OCI-LY7 (cell line): ENCODE measurements around the gene AICDA. TPM values are rescaled to one million over a fixed set of nuclear protein-coding genes. Genes with fewer than 3 reads are reported as not detected.
A peak's percentile ranks its signal among the peaks of the same experiment; 100 is the strongest.

ENCODE experiments used
- Bru-seq: library from RNA; stranded (reverse); fragments of 400-500 nt; gene quantifications from one replicate; lab custom pipeline; 2021; lab: Mats Ljungman, UMichigan
- BruChase-seq, 2 experiments: library from RNA; stranded (reverse); fragments of 400-500 nt; gene quantifications; one replicate each; lab custom pipeline; 2021; lab: Mats Ljungman, UMichigan
- BruUV-seq: library from RNA; stranded (reverse); fragments of 400-500 nt; replicated peaks from 2 replicates; lab custom pipeline; 2021; lab: Mats Ljungman, UMichigan
- CTCF ChIA-PET: fragments of 300-600 bp; sonication (Branson Sonifier 250); formaldehyde crosslinking; loops from one replicate; lab custom pipeline; 2022; ENCODE audit warnings: antibody characterized with exemption; ENCODE audit not compliant: unreplicated experiment; lab: Charles Lee
- POLR2A ChIA-PET: fragments of 300-600 bp; sonication (Branson Sonifier 250); formaldehyde crosslinking; loops from one replicate; lab custom pipeline; 2022; ENCODE audit warnings: antibody characterized with exemption; lab: Charles Lee
- DNase-seq: peaks from one replicate; pipeline ENCODE4 v3.0.0-alpha.2; 2015; ENCODE audit warnings: low spot score
- H2AFZ ChIP-seq: fragments of 200-600 bp; sonication (generic), shearing (Covaris generic); 2 replicates; pipeline ENCODE4 v1.6.1; 2014; ENCODE audit warnings: mild to moderate bottlenecking, antibody characterized with exemption, low read length, moderate library complexity
- H3K27ac ChIP-seq: fragments of 200-600 bp; sonication (generic); 2 replicates; pipeline ENCODE4 v1.5.1; 2014; ENCODE audit warnings: mixed run types, low read depth, mild to moderate bottlenecking, moderate library complexity, low read length, inconsistent platforms; ENCODE audit not compliant: poor library complexity, severe bottlenecking
- H3K36me3 ChIP-seq: fragments of 200-600 bp; sonication (generic); 2 replicates; pipeline ENCODE4 v1.6.1; 2014; ENCODE audit warnings: mild to moderate bottlenecking, antibody characterized with exemption, low read length, moderate library complexity, mixed read lengths; ENCODE audit not compliant: insufficient read depth
- H3K4me1 ChIP-seq: fragments of 200-600 bp; sonication (generic); 2 replicates; pipeline ENCODE4 v1.5.1; 2014; ENCODE audit warnings: mild to moderate bottlenecking, low read length; ENCODE audit not compliant: insufficient read depth, poor library complexity, severe bottlenecking
- H3K4me2 ChIP-seq: fragments of 200-600 bp; sonication (generic); 2 replicates; pipeline ENCODE4 v1.6.1; 2014; ENCODE audit warnings: mild to moderate bottlenecking, low read length
- H3K4me3 ChIP-seq: fragments of 200-600 bp; sonication (generic); 2 replicates; pipeline ENCODE4 v1.5.1; 2014; ENCODE audit warnings: mild to moderate bottlenecking, low read depth, low read length; ENCODE audit not compliant: poor library complexity, severe bottlenecking
- H3K79me2 ChIP-seq: fragments of 200-600 bp; sonication (generic); 2 replicates; pipeline ENCODE4 v1.6.1; 2016; ENCODE audit warnings: low read depth, mild to moderate bottlenecking, low read length, moderate library complexity, mixed read lengths; ENCODE audit not compliant: insufficient read depth
- H3K9me2 ChIP-seq: fragments of 200-600 bp; sonication (generic); 2 replicates; pipeline ENCODE4 v1.6.1; 2016; ENCODE audit warnings: mild to moderate bottlenecking, low read length, mixed read lengths; ENCODE audit not compliant: insufficient read depth
- H3K9me3 ChIP-seq: fragments of 200-600 bp; sonication (generic); 2 replicates; pipeline ENCODE4 v1.6.1; 2014; ENCODE audit warnings: mild to moderate bottlenecking, mixed run types, low read length, mixed read lengths
- H4K20me1 ChIP-seq: fragments of 200-600 bp; sonication (generic); 2 replicates; pipeline ENCODE4 v1.6.1; 2014; ENCODE audit warnings: mild to moderate bottlenecking, antibody characterized with exemption, low read length, moderate library complexity, mixed read lengths; ENCODE audit not compliant: insufficient read depth
- EZH2phosphoT487 ChIP-seq: fragments of 200-600 bp; sonication (generic); IDR thresholded peaks from 2 replicates; pipeline ENCODE4 v1.6.1; 2018; ENCODE audit warnings: low read depth, borderline replicate concordance, mild to moderate bottlenecking, mixed run types, antibody characterized with exemption, low read length, moderate library complexity, mixed read lengths
- intact Hi-C: fragments of 100-400 bp; cut with micrococcal nuclease; formaldehyde crosslinking; loops from one replicate; pipeline ENCODE4 v1.10.0; 2022; ENCODE audit not compliant: unreplicated experiment
- long read RNA-seq: library from polyadenylated mRNA; stranded (forward); transcript quantifications from one replicate; pipeline ENCODE4 v2.0.0, GENCODE V29; 2022
- total RNA-seq, 2 experiments: library from RNA; depleted of rRNA in 1 of 2; stranded (reverse); fragments of >200 nt in 1 of 2; shearing (Covaris generic) in 1 of 2; gene quantifications; 2 replicates each; pipeline ENCODE4 v1.2.3, GENCODE V29; 2014 to 2022
- TF ChIP-seq, protein P1 (sequence below): fragments of 200-600 bp; sonication (generic); conservative IDR thresholded peaks from 2 replicates; pipeline ENCODE4 v1.5.1; 2014; ENCODE audit warnings: mild to moderate bottlenecking, antibody characterized with exemption, low read length, moderate library complexity, mixed read lengths

The AICDA gene
- 30.0 and 32.4 TPM in 2 replicates for total RNA-seq (2014; rRNA removed; shearing (Covaris generic))
- 38.5 and 55.9 TPM in 2 replicates for total RNA-seq (2022)
- Bru-seq, nascent RNA, result percentile 87 among the genes with signal in this experiment
- percentile 84 among the genes with signal in this experiment for BruChase-seq, experiment 1, labeled RNA remaining after a 6-hour chase
- percentile 90 among the genes with signal in this experiment for BruChase-seq, experiment 2, labeled RNA remaining after a 2-hour chase
- long read RNA-seq, transcript AICDA-206 (4 exons, 923 nt), result minor isoform, 21 of 161 reads
- long read RNA-seq, transcript AICDA-202 (5 exons, 667 nt), result minor isoform, 25 of 161 reads
- long read RNA-seq, transcript AICDA-201 (5 exons, 2,819 nt), result major isoform, 97 of 161 reads
- long read RNA-seq, partial matches to known transcripts, result 2 of 161 reads
- long read RNA-seq, other reads (novel, unspliced or antisense), result 16 of 161 reads

DNA sequence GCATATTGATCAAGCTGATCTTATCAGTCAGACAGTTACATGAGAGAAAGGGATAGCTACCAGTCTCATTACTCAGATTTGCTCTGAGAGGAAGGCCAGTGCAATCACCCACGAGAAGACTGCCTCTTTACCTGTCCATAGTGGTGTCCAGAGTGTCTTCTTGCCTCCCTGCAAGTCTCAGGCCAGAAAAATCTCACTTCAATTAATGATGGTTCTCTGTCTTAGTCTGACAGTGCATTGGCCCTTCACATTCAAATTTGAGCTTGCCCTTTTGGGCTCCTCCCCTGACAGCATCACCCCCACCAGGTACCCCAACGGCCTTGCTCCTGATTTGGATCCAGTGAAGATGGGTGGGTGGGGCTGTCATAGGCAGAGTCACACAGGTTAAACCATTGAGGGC, at the start of gene AICDA:
Gene AICDA (minus strand): TSS at position 231 of the 400 bp plus-strand sequence. CDS start 92 bp downstream, at position 139.
- Histone ChIP-seq H3K9me3 (no peaks in the 10 kb centered on the region), H3K27ac (peak within 1 kb of the TSS; percentile 81), H3K79me2 (peaks cover 46% of the 10 kb centered on the region; the same call in 1 of the 2 replicates), H3K4me1 (peaks cover 45% of the 10 kb centered on the region), H3K4me3 (peak within 1 kb of the TSS; percentile 72), H2AFZ (peak within 1 kb of the TSS; percentile 40; the same call in 1 of the 2 replicates), H3K4me2 (peak within 1 kb of the TSS; percentile 95), H4K20me1 (no peaks in the 10 kb centered on the region), H3K9me2 (no peaks in the 10 kb centered on the region), H3K36me3 (peaks cover 5% of the 10 kb centered on the region)
- intact Hi-C loops, result no loop called here
- TF ChIP-seq, protein P1, sequence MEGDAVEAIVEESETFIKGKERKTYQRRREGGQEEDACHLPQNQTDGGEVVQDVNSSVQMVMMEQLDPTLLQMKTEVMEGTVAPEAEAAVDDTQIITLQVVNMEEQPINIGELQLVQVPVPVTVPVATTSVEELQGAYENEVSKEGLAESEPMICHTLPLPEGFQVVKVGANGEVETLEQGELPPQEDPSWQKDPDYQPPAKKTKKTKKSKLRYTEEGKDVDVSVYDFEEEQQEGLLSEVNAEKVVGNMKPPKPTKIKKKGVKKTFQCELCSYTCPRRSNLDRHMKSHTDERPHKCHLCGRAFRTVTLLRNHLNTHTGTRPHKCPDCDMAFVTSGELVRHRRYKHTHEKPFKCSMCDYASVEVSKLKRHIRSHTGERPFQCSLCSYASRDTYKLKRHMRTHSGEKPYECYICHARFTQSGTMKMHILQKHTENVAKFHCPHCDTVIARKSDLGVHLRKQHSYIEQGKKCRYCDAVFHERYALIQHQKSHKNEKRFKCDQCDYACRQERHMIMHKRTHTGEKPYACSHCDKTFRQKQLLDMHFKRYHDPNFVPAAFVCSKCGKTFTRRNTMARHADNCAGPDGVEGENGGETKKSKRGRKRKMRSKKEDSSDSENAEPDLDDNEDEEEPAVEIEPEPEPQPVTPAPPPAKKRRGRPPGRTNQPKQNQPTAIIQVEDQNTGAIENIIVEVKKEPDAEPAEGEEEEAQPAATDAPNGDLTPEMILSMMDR, result no peak
- no peak for TF ChIP-seq EZH2phosphoT487
- peak; percentile 69 for DNase-seq
- no TSS peak for BruUV-seq
- ChIA-PET CTCF (interaction anchor here (0.9 to 2.6 kb wide), 5 partner anchors 17 to 68 kb away, joined by 3 to 10 read pairs (median 4); no protein-coding TSS in a partner anchor), POLR2A (interaction anchor here (0.7 to 7.3 kb wide), 13 partner anchors 10 to 192 kb away, joined by 3 to 72 read pairs (median 21); no protein-coding TSS in a partner anchor)

DNA sequence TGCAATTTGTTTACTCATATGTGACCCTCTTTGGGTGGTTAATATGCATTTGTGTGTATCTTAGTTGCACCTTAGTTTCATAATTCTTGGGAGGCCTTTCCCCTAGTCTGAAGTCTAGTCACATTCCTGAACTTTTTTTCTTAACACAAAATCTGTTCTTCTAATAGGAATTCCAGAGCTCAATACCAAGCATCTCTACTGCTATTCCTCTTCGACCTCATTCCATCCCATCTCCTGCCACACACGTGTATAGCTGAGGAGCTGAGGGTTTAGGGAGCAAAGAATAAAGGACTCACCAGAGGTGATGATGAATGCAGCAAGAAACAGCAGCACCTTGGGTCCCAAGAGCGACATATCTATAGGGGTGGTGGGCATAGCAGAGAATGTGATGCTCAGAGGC, 49.1 kb upstream of the AICDA start:
- no peaks in the 10 kb centered on the region for H3K36me3 ChIP-seq
- H3K79me2 ChIP-seq, result no peaks in the 10 kb centered on the region
- no peak for DNase-seq
- intact Hi-C loops, result no loop called here
- H3K27ac ChIP-seq, result no peak overlapping the region
- no TSS peak for BruUV-seq
- CTCF ChIA-PET, result interaction anchor here (0.7 kb wide), 1 partner anchor 17 kb away, joined by 3 read pairs; no protein-coding TSS in a partner anchor
- no peak overlapping the region for H3K4me3 ChIP-seq
- no peak overlapping the region for H3K4me2 ChIP-seq
- POLR2A ChIA-PET, result interaction anchor here (0.6 to 2.0 kb wide), 5 partner anchors 14 to 668 kb away, joined by 3 to 10 read pairs (median 6); no protein-coding TSS in a partner anchor
- no peaks in the 10 kb centered on the region for H3K9me3 ChIP-seq
- H2AFZ ChIP-seq, result no peak overlapping the region
- TF ChIP-seq, protein P1, result no peak
- no peak for TF ChIP-seq EZH2phosphoT487
- H3K4me1 ChIP-seq, result no peaks in the 10 kb centered on the region
- H3K9me2 ChIP-seq, result no peaks in the 10 kb centered on the region
- no peaks in the 10 kb centered on the region for H4K20me1 ChIP-seq
